Measurements from ENCODE around the gene C11orf98.
"Not testable (repeated sequence)": the region's sequence is repeated elsewhere in the genome, so short reads cannot be mapped to it uniquely, and the experiment has no call there.

- TF ChIP-seq CTCF (optimal IDR thresholded peaks at IDR 0.05 in 1 of 3, IDR thresholded peaks at IDR 0.05 in 1 of 3, conservative IDR thresholded peaks at IDR 0.05 in 1 of 3; ENCODE audit: extremely low read depth in 1 of 3, insufficient read depth in 2 of 3, low read length in 3 of 3); EZH2 (IDR thresholded peaks at IDR 0.05; ENCODE audit: low read length): not testable (repeated sequence)
Observed at GRCh38 chr11:62703921-62704320, 38.9 kb upstream of the C11orf98 start.

Data from keratinocyte (primary cell).